HCT116 (cell line): ENCODE measurements around the gene SDCBP2. TPM values are rescaled to one million over a fixed set of nuclear protein-coding genes. Genes with fewer than 3 reads are reported as not detected.

ENCODE experiments used
- ATAC-seq: fragments of 200-7000 bp; cut with Tn5 transposase; 2 replicates; pipeline ENCODE4 v1.9.1; 2020; ENCODE audit warnings: mild to moderate bottlenecking, moderate library complexity
- BruUV-seq: library from RNA; stranded (reverse); fragments of 400-500 nt; replicated peaks from 2 replicates; lab custom pipeline; 2021; lab: Mats Ljungman, UMichigan
- CTCF ChIA-PET: fragments of 300-600 bp; sonication (Branson Sonifier 250); formaldehyde crosslinking; loops from one replicate; lab custom pipeline; 2021; ENCODE audit warnings: antibody characterized with exemption; lab: Charles Lee
- POLR2A ChIA-PET: fragments of 300-600, 350-600 bp; sonication (Branson Sonifier 250); formaldehyde crosslinking; loops from one replicate; lab custom pipeline; 2021; ENCODE audit warnings: antibody characterized with exemption; lab: Charles Lee
- RAD21 ChIA-PET, 2 experiments: fragments of 300-600 bp; sonication (Branson Sonifier 250); formaldehyde crosslinking; loops; one replicate each; lab custom pipeline; 2023; ENCODE audit warnings: low total read pairs in 2 of 2; ENCODE audit not compliant: uncharacterized antibody in 2 of 2, unreplicated experiment in 2 of 2, low non-redundant PET in 1 of 2; lab: Charles Lee
- DNase-seq: peaks from one replicate; pipeline ENCODE4 v3.0.0-alpha.2; 2010; ENCODE audit warnings: low read depth, low spot score
- H2AFZ ChIP-seq: fragments of 200-600 bp; shearing (Covaris generic), sonication (generic); 2 replicates; pipeline ENCODE4 v1.6.1; 2017; ENCODE audit warnings: low read depth, mixed run types, mixed read lengths, antibody characterized with exemption, low read length; ENCODE audit not compliant: poor library complexity, severe bottlenecking
- H3K27ac ChIP-seq: 2 replicates; pipeline ENCODE4 v1.5.1; 2012; ENCODE audit warnings: low read depth, low read length
- H3K27me3 ChIP-seq: fragments of 200-600 bp; sonication (generic); 2 replicates; pipeline ENCODE4 v1.6.1; 2016; ENCODE audit warnings: mixed run types, low read length, mixed read lengths; ENCODE audit not compliant: insufficient read depth
- H3K36me3 ChIP-seq, 2 experiments: fragments of 200-500 bp in 1 of 2; fragments of 200-600 bp in 1 of 2; sonication (Bioruptor generic) in 1 of 2; sonication (generic) in 1 of 2; 2 replicates each; pipeline versions ENCODE4 v1.5.1 to v1.6.1; 2014 to 2016; ENCODE audit warnings: low read length in 2 of 2, inconsistent platforms in 1 of 2, mixed read lengths in 1 of 2, mixed run types in 1 of 2; ENCODE audit not compliant: insufficient read depth in 2 of 2, control insufficient read depth in 1 of 2
- H3K4me1 ChIP-seq, 2 experiments: fragments of 200-600 bp in 1 of 2; sonication (generic) in 1 of 2; 2 replicates each; pipeline versions ENCODE4 v1.5.1 to v1.6.1; 2012 to 2017; ENCODE audit warnings: low read length in 2 of 2, inconsistent platforms in 1 of 2, mild to moderate bottlenecking in 1 of 2, mixed read lengths in 1 of 2, mixed run types in 1 of 2, moderate library complexity in 1 of 2; ENCODE audit not compliant: insufficient read depth in 2 of 2, control insufficient read depth in 1 of 2
- H3K4me2 ChIP-seq: fragments of 200-600 bp; sonication (generic); 2 replicates; pipeline ENCODE4 v1.6.1; 2017; ENCODE audit warnings: mixed run types, low read length, mixed read lengths
- H3K4me3 ChIP-seq, 2 experiments: fragments of 200-600 bp in 1 of 2; sonication (generic) in 1 of 2; replicated peaks in 1 of 2; 2 replicates each; pipeline ENCODE4 v1.5.1; 2011 to 2016; ENCODE audit warnings: low read length in 2 of 2, control low read depth in 1 of 2, low read depth in 1 of 2, mild to moderate bottlenecking in 1 of 2, mixed read lengths in 1 of 2, mixed run types in 1 of 2
- H3K79me2 ChIP-seq: fragments of 200-600 bp; sonication (generic); 2 replicates; pipeline ENCODE4 v1.6.1; 2017; ENCODE audit warnings: mild to moderate bottlenecking, mixed run types, low read length, moderate library complexity, mixed read lengths; ENCODE audit not compliant: insufficient read depth
- H3K9ac ChIP-seq: fragments of 200-600 bp; sonication (generic); 2 replicates; pipeline ENCODE4 v1.6.1; 2016; ENCODE audit warnings: low read length, mixed read lengths
- H3K9me2 ChIP-seq: fragments of 200-600 bp; sonication (generic), shearing (Covaris generic); 2 replicates; pipeline ENCODE4 v1.6.1; 2017; ENCODE audit warnings: mixed run types, mild to moderate bottlenecking, moderate library complexity; ENCODE audit not compliant: insufficient read depth
- H3K9me3 ChIP-seq, 2 experiments: fragments of 200-500 bp in 1 of 2; fragments of 200-600 bp in 1 of 2; sonication (Bioruptor generic) in 1 of 2; sonication (generic) in 1 of 2; 2 replicates each; pipeline ENCODE4 v1.6.1; 2014 to 2017; ENCODE audit warnings: low read length in 2 of 2, mixed read lengths in 2 of 2, inconsistent platforms in 1 of 2, low read depth in 1 of 2, mild to moderate bottlenecking in 1 of 2, mixed run types in 1 of 2, moderate library complexity in 1 of 2; ENCODE audit not compliant: control insufficient read depth in 1 of 2, insufficient read depth in 1 of 2
- H4K20me1 ChIP-seq: fragments of 200-600 bp; sonication (generic), shearing (Covaris generic); 2 replicates; pipeline ENCODE4 v1.6.1; 2017; ENCODE audit warnings: mixed run types, mild to moderate bottlenecking, moderate library complexity; ENCODE audit not compliant: insufficient read depth
- CTCF ChIP-seq, 3 experiments: fragments of 200-600 bp in 1 of 3; sonication (generic) in 1 of 3; IDR thresholded peaks in 2 of 3; conservative IDR thresholded peaks in 1 of 3; 2 replicates each; pipeline ENCODE4 v1.5.1; 2012 to 2017; ENCODE audit warnings: low read depth in 2 of 3, low read length in 2 of 3, antibody characterized with exemption in 1 of 3, borderline replicate concordance in 1 of 3, control low read depth in 1 of 3, mild to moderate bottlenecking in 1 of 3, mixed read lengths in 1 of 3, mixed run types in 1 of 3, moderate library complexity in 1 of 3; ENCODE audit not compliant: insufficient read depth in 1 of 3
- EZH2phosphoT487 ChIP-seq: fragments of 200-600 bp; IDR thresholded peaks from 2 replicates; pipeline ENCODE4 v1.6.1; 2018; ENCODE audit warnings: antibody characterized with exemption, borderline replicate concordance
- MAX ChIP-seq: IDR thresholded peaks from 2 replicates; pipeline ENCODE4 v1.6.1; 2012
- POLR2AphosphoS5 ChIP-seq: IDR thresholded peaks from 2 replicates; pipeline ENCODE4 v1.6.1; 2011; ENCODE audit warnings: mild to moderate bottlenecking, low read depth, low read length, moderate library complexity
- REST ChIP-seq: IDR thresholded peaks from 2 replicates; pipeline ENCODE4 v1.6.1; 2012; ENCODE audit warnings: low read depth
- SIN3A ChIP-seq: IDR thresholded peaks from 2 replicates; pipeline ENCODE4 v1.6.1; 2012; ENCODE audit warnings: low read depth
- SRF ChIP-seq: IDR thresholded peaks from 2 replicates; pipeline ENCODE4 v1.6.1; 2012; ENCODE audit warnings: low read depth
- TCF7L2 ChIP-seq: IDR thresholded peaks from 2 replicates; pipeline ENCODE4 v1.7.0; 2011; ENCODE audit warnings: borderline replicate concordance, inconsistent platforms; ENCODE audit not compliant: insufficient read depth, insufficient read length; ENCODE audit errors: extremely low read depth
- YY1 ChIP-seq: IDR thresholded peaks from 2 replicates; pipeline ENCODE4 v1.6.1; 2011; ENCODE audit warnings: low read length, low read depth, moderate library complexity, mild to moderate bottlenecking; ENCODE audit not compliant: insufficient replicate concordance; ENCODE audit errors: extremely low read depth
- ZFX ChIP-seq: fragments of 450-650 bp; IDR thresholded peaks from 2 replicates; pipeline ENCODE4 v1.6.1; 2017
- intact Hi-C: fragments of 100-400 bp; cut with micrococcal nuclease; formaldehyde crosslinking; loops from 2 replicates; pipeline ENCODE4 v1.10.0; 2022
- total RNA-seq: library from RNA; stranded (reverse); gene quantifications from one replicate; pipeline ENCODE4 v1.2.1, GENCODE V29; 2021; ENCODE audit not compliant: unreplicated experiment

The SDCBP2 gene
- total RNA-seq, 1 experiment from 2014 or later: 3.4 TPM

- Histone ChIP-seq H4K20me1 (no peaks in the 10 kb centered on the region; the same call in 1 of the 2 replicates), H3K4me2 (no peak overlapping the region)
- TF ChIP-seq MAX (no peak), SRF (no peak), SIN3A (no peak), POLR2AphosphoS5 (no peak), CTCF (IDR thresholded peaks at IDR 0.05 in 2 of 3, conservative IDR thresholded peaks at IDR 0.05 in 1 of 3; ENCODE audit: borderline replicate concordance in 1 of 3, insufficient read depth in 1 of 3, low read depth in 2 of 3, low read length in 2 of 3) (no peak), YY1 (no peak), EZH2phosphoT487 (no peak), REST (no peak), TCF7L2 (no peak), ZFX (no peak)
- TF ChIP-seq, all 23 proteins: peak for 0
- H3K4me1 ChIP-seq: peaks cover 8 to 11% of the 10 kb centered on the region in 2 experiments
- no peaks in the 10 kb centered on the region for H3K9me2 ChIP-seq
- POLR2A ChIA-PET: no interaction called here
- CTCF ChIA-PET: no interaction called here
- no peak overlapping the region for H3K9ac ChIP-seq
- H3K9me3 ChIP-seq: no peaks in the 10 kb centered on the region
- no peaks in the 10 kb centered on the region for H3K36me3 ChIP-seq
- RAD21 ChIA-PET: no interaction called here
- no peak overlapping the region for H3K27ac ChIP-seq
- BruUV-seq: no TSS peak
- DNase-seq: no peak
- H3K4me3 ChIP-seq: no peak overlapping the region
- H3K79me2 ChIP-seq: no peaks in the 10 kb centered on the region
- no peak for ATAC-seq
- intact Hi-C loops: no loop called here
- H3K27me3 ChIP-seq: no peaks in the 10 kb centered on the region
- no peak overlapping the region for H2AFZ ChIP-seq
Measured at GRCh38 chr20:1304710-1305515, 24.0 kb downstream of the SDCBP2 start.
